ENCODE data around the gene CDH15.

- no peak for TF ChIP-seq CTCF (IDR thresholded peaks at IDR 0.05)
- TF ChIP-seq POLR2A (IDR thresholded peaks at IDR 0.05) = no peak
Measured at GRCh38 chr16:89146211-89147005, 25.1 kb upstream of the CDH15 start.
